Tibial nerve (tissue), 4 donors: ENCODE results near the gene POLDIP3.

ENCODE experiments used
- EP300 ChIP-seq, 2 donors: sonication (generic); formaldehyde crosslinking; IDR thresholded peaks; one replicate each; pipeline ENCODE4 v1.6.1; 2017; ENCODE audit warnings: antibody characterized with exemption in 2 of 2, mild to moderate bottlenecking in 1 of 2
- TF ChIP-seq, protein P1 (sequence below), 5 experiments: fragments of 200-600 bp in 3 of 5; fragments of 450-650 bp in 2 of 5; sonication (generic) in 3 of 5; IDR thresholded peaks; one replicate each; pipeline ENCODE4 v1.5.1; 2016 to 2019; ENCODE audit warnings: antibody characterized with exemption in 5 of 5, mild to moderate bottlenecking in 3 of 5, moderate library complexity in 2 of 5

DNA sequence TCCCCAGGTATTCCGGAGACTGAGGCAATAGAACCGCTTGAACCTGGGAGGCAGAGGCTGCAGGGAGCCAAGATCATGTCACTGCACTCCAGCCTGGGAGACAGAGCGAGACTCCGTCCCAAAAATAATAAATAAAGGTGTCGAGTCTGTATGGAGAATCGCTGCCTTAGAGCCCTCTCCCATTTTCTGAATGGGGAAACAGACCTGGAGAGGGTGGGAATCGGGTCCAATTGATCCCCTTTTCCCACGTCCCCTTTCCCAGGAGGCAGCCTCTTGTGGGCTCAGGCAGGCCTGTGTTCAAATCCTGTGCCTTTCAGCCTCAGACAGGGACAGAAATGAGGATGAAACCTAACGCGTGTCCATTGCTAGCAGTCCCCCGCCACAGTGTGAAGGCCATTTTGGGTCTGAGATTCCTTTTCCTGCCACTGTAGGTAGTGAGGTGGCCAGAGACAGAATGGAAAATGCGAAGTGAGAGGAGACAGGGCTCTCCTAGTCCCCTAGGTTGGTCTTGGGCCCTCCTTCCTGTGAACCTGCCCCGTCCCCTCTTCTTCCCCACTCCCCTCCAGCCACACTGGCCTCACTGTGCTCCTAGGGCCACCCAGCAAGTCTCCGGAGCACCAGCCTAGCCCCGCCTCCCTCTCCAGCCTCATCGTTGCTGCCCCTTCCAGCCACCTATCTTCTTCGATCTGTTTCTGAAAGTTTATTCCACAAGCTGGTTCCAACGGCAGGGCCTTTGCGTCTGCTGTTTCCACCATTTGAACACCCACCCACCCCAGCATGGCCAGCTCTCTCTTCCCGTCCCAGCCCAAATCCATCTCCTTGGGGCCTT is 2.7 kb upstream of the POLDIP3 start:
- TF ChIP-seq, protein P1, sequence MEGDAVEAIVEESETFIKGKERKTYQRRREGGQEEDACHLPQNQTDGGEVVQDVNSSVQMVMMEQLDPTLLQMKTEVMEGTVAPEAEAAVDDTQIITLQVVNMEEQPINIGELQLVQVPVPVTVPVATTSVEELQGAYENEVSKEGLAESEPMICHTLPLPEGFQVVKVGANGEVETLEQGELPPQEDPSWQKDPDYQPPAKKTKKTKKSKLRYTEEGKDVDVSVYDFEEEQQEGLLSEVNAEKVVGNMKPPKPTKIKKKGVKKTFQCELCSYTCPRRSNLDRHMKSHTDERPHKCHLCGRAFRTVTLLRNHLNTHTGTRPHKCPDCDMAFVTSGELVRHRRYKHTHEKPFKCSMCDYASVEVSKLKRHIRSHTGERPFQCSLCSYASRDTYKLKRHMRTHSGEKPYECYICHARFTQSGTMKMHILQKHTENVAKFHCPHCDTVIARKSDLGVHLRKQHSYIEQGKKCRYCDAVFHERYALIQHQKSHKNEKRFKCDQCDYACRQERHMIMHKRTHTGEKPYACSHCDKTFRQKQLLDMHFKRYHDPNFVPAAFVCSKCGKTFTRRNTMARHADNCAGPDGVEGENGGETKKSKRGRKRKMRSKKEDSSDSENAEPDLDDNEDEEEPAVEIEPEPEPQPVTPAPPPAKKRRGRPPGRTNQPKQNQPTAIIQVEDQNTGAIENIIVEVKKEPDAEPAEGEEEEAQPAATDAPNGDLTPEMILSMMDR (IDR thresholded peaks at IDR 0.05) = no peak
- TF ChIP-seq EP300 (IDR thresholded peaks at IDR 0.05) = peak in 1 of 2 donors; percentile 6
